Spinal cord (tissue), 10 donors: ENCODE measurements around the gene NEU2. TPM values are rescaled to one million over a fixed set of nuclear protein-coding genes. Genes with fewer than 3 reads are reported as not detected.

Source experiments
- DNase-seq, 6 donors: peaks; one replicate each; pipeline versions ENCODE4 v3.0.0 to v3.0.0-alpha.2; 2013 to 2015; ENCODE audit warnings: low spot score in 6 of 6, low read depth in 4 of 6
- H3K27ac ChIP-seq: one replicate; pipeline ENCODE4 v1.5.1; 2013; ENCODE audit warnings: low read depth, low read length, control low read depth
- H3K27me3 ChIP-seq: one replicate; pipeline ENCODE4 v1.6.1; 2013; ENCODE audit warnings: low read length; ENCODE audit not compliant: control insufficient read depth, insufficient read depth
- H3K36me3 ChIP-seq: one replicate; pipeline ENCODE4 v1.6.1; 2013; ENCODE audit warnings: low read length; ENCODE audit not compliant: control insufficient read depth, insufficient read depth
- H3K4me1 ChIP-seq: one replicate; pipeline ENCODE4 v1.6.1; 2013; ENCODE audit warnings: low read length; ENCODE audit not compliant: control insufficient read depth, insufficient read depth
- H3K4me3 ChIP-seq: one replicate; pipeline ENCODE4 v1.5.1; 2013; ENCODE audit warnings: low read depth, low read length, control low read depth
- H3K9me3 ChIP-seq: one replicate; pipeline ENCODE4 v1.6.1; 2013; ENCODE audit warnings: low read length; ENCODE audit not compliant: control insufficient read depth, insufficient read depth
- WGBS: methylation state at CpG from one replicate; pipeline ENCODE4 v1.1.5; 2013; ENCODE audit warnings: missing lambda C conversion rate; ENCODE audit not compliant: insufficient coverage; 5-methylcytosine and 5-hydroxymethylcytosine counted together
- long read RNA-seq, 4 donors: transcript quantifications; one replicate each; lab custom pipeline, GENCODE V29; 2026
- polyA plus RNA-seq, 2 donors: library from polyadenylated mRNA; unstranded; fragments of 120-200 nt; gene quantifications; one replicate each; pipeline ENCODE4 v1.2.1, GENCODE V29; 2013; ENCODE audit not compliant: insufficient read length in 2 of 2
- total RNA-seq, 2 donors: library from RNA; depleted of rRNA in 1 of 2; stranded (reverse); fragments of 120-200 nt in 1 of 2; fragments of >200 nt in 1 of 2; gene quantifications; one replicate each; pipeline versions ENCODE4 v1.2.3 to v1.2.4, GENCODE V29; 2013 to 2014
- donor health status: healthy.

The NEU2 gene
- not detected for total RNA-seq
- not detected for polyA plus RNA-seq
- long read RNA-seq, donor 1 = 0 reads
- long read RNA-seq, donor 2 = 0 reads
- long read RNA-seq, donor 3 = 0 reads
- long read RNA-seq, donor 4 = 0 reads

DNA sequence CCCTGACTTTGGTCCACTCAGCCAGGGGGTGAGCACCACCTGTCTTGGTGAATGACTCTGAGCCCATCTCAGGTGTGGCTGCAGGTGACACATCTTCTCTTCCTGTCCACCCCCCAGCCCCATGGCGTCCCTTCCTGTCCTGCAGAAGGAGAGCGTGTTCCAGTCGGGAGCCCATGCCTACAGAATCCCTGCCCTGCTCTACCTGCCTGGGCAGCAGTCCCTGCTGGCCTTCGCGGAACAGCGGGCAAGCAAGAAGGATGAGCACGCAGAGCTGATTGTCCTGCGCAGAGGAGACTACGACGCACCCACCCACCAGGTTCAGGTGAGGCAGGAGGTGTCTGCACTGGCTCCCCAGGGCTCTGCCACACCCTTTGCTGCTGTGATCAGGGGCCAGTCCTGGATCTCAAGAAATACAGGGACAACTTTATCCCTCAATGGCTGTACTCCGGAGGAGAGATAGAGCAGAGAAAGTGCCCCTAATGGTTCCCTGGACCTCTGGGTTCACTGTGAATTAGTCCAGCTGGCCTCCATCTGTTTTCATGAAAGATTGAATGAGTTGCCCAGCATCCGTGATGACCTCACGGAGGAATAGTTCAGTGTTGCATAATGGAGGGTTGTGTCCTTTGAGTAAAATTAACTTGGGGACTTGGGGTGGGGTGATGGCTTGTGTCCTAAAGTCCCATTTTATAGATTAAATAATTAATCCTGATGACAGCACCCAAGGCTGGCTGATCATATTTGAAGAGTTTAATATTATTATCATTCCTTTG is at the start of gene NEU2:
Gene NEU2, plus strand, starts transcription at position 122 of the 770 bp plus-strand sequence. Its CDS starts 0 bp downstream, at position 122.
- H3K36me3 ChIP-seq = no peaks in the 10 kb centered on the region
- H3K9me3 ChIP-seq = peaks cover 2% of the 10 kb centered on the region
- H3K4me3 ChIP-seq = no peak within 1 kb of the TSS
- no peaks in the 10 kb centered on the region for H3K27me3 ChIP-seq
- no peak within 1 kb of the TSS for H3K27ac ChIP-seq
- no peak for DNase-seq
- H3K4me1 ChIP-seq = peaks cover 15% of the 10 kb centered on the region
- WGBS = 92% methylated on average over 12 of the region's 13 CpGs

DNA sequence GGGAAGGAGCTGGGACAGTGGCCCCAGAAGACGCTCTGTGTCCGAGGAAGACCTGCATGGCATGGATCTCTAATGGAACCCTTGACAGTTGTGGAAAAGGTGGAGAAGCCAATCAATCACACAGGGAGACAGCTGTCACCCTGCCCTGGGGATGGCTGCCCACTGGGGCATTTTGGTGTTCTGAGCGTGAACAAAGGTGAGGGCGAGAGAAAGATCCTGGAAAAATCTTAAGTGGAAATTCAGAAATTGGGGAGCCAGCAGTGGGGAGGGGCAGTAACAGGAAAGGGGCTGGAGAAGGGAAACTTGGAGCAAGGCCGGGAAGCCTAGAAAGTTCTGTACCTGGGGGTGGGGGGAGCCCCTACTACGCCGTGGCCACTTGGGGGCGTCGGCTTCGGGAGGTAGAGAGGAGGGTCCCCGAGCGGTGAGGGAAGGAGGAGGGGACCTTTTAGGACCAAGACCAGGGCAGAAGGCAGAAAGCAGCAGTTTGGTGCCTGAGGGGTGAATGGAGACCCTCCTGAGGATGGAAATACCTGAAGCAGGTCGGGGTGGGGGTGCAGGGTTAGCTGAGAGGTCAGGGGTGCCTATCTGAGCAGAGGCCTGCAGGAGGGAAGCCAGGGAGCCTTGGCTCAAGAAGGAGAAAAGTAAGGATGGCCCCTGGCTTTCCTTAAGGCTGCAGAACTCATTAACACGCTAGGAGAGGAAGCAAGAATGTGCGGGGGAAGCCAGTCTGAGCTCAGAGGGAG is 49.4 kb upstream of the NEU2 start:
- Histone ChIP-seq H3K4me3 (no peak overlapping the region), H3K27me3 (no peaks in the 10 kb centered on the region), H3K27ac (no peak overlapping the region), H3K36me3 (no peaks in the 10 kb centered on the region), H3K9me3 (no peaks in the 10 kb centered on the region), H3K4me1 (peaks cover 5% of the 10 kb centered on the region)
- no peak for DNase-seq
- 49% methylated on average over 14 of the region's 15 CpGs for WGBS

DNA sequence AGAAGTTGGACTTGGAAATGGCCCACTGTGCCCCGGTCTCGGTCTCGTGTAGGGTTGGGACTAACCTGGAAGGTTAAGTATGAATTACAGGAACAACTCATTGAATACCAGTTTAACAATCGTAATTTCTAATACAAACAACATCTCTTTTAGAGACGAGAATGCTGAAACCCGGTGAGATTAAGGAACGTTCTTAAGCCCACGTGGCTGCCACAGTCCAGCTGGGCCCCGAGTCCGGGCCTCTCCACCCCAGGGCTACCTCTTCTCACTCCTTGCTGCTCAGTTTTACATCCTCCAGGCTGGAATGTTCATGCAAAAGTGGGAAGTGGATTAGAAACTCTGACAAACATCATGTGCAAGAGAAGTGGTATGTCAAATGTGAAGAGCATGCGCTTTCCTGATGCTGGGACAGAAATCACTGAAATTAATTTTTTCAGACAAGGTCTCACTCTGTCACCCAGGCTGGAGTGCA is 48.8 kb upstream of the NEU2 start:
- 80% methylated on average over 6 of the region's 11 CpGs for WGBS
- DNase-seq = no peak
- H3K9me3 ChIP-seq = no peaks in the 10 kb centered on the region
- peaks cover 9% of the 10 kb centered on the region for H3K4me1 ChIP-seq
- H3K36me3 ChIP-seq = no peaks in the 10 kb centered on the region
- H3K4me3 ChIP-seq = no peak overlapping the region
- no peak overlapping the region for H3K27ac ChIP-seq
- no peaks in the 10 kb centered on the region for H3K27me3 ChIP-seq

DNA sequence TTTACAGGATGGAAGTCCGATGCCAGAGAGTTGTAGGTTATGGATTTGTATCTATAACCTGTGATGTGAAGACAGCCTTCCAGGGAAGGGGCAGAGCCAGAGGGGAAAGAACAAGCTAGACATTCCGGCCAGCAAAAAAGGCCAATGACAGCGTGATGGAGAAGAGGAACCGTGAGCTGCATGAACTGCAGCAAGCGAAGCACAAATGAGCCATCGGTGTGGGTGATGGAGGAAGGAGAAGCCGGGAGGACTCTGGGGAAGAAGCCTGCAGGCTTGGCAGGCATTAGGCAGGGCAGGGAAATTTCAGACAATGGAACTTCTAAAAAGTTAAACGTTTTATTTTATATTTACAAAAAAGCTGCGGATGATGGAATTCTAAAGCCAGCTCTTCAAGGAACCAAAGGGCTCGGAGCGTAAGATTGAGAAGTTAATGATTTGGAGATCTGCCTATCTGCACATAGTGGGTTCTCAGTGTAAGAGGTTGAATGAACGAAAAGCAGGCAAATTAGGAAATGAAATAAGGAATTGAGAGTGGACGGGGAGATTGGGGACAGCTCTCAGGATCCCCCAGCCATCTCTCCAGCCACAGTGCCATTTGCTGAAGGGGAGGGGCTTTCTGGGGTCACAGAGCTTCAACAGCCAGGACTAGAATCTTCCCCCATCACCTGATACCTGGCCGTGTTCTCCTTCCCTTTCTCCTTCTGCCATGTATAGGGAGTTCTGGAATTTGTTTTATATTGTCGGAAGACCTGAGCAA is 47.8 kb upstream of the NEU2 start:
- H3K4me1 ChIP-seq = peaks cover 9% of the 10 kb centered on the region
- no peak overlapping the region for H3K4me3 ChIP-seq
- no peaks in the 10 kb centered on the region for H3K36me3 ChIP-seq
- no peak for DNase-seq
- 90% methylated on average over 11 of the region's 15 CpGs for WGBS
- H3K27ac ChIP-seq = no peak overlapping the region
- no peaks in the 10 kb centered on the region for H3K27me3 ChIP-seq
- no peaks in the 10 kb centered on the region for H3K9me3 ChIP-seq

DNA sequence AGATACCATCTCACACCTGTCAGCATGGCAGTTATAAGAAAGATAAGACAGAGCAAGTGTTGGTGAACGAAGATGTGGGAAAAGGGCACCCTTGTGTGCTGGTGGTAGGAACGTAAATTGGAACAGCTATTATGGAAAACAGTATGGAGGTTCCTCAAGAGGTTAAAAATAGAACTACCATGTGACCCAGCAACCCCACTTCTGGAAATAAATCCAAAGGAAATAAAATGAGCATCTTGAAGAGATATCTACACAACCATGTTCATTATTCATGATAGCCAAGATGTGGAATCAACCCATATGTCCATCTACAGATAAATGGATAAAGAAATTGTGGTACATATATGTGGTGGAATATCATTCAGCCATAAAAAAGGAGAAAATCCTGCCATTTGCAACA is 46.3 kb upstream of the NEU2 start:
- Histone ChIP-seq H3K27me3 (no peaks in the 10 kb centered on the region), H3K9me3 (no peaks in the 10 kb centered on the region), H3K36me3 (no peaks in the 10 kb centered on the region), H3K4me1 (peaks cover 9% of the 10 kb centered on the region), H3K27ac (no peak overlapping the region), H3K4me3 (no peak overlapping the region)
- no CpG with 5 or more reads among the region's 2 CpGs for WGBS
- DNase-seq = no peak

DNA sequence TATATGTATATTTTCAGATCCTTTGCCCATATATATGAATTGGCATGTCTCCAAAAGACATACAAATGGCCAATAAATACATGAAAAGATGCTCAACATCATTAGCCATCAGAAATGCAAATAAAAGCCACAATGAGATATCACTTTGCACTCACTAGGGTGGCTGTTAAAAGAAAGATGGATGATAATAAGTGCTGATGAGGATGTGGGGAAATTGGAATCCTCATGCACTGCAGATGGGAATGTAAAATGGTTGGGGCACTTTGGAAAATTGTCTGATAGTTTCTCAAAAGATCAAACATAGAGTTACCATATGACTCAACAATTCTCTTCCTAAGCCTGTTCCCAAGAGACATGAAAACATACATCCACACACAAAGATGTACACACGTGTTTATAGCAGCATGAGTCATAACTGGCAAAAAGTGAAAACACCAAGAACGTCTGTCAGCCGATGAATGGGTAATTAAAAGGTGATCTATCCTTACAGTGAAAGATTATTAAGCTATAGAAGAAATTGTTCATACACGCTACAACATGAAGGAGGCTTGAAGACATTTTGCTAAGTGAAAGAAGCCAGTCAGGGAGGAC is 39.1 kb upstream of the NEU2 start:
- Histone ChIP-seq H3K4me3 (no peak overlapping the region), H3K9me3 (no peaks in the 10 kb centered on the region), H3K4me1 (peaks cover 5% of the 10 kb centered on the region), H3K27me3 (no peaks in the 10 kb centered on the region), H3K27ac (no peak overlapping the region), H3K36me3 (no peaks in the 10 kb centered on the region)
- 100% methylated on average over 1 of the region's 4 CpGs for WGBS
- no peak for DNase-seq

DNA sequence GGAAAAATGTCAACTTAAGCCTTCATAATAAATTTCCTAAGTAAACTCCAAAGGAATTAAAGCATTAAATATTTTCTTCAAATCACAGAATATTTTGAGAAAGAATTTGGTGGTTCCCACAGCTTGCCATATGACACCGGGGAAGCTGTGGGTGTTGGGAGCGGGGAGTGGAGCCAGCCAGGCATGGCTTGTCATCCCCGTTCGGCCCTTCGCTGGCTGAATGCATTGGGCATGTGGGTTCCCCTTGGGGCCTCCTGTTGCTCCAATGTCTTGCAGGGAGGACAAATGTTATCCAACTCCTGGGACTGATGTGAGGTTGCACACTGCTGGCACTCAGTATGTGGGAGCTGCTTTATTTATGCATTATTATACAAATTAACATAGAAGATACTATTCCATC is 38.0 kb upstream of the NEU2 start:
- Histone ChIP-seq H3K27ac (no peak overlapping the region), H3K36me3 (no peaks in the 10 kb centered on the region), H3K4me3 (no peak overlapping the region), H3K4me1 (peaks cover 7% of the 10 kb centered on the region), H3K9me3 (no peaks in the 10 kb centered on the region), H3K27me3 (no peaks in the 10 kb centered on the region)
- 56% methylated on average over 4 of the region's 5 CpGs for WGBS
- DNase-seq = no peak

DNA sequence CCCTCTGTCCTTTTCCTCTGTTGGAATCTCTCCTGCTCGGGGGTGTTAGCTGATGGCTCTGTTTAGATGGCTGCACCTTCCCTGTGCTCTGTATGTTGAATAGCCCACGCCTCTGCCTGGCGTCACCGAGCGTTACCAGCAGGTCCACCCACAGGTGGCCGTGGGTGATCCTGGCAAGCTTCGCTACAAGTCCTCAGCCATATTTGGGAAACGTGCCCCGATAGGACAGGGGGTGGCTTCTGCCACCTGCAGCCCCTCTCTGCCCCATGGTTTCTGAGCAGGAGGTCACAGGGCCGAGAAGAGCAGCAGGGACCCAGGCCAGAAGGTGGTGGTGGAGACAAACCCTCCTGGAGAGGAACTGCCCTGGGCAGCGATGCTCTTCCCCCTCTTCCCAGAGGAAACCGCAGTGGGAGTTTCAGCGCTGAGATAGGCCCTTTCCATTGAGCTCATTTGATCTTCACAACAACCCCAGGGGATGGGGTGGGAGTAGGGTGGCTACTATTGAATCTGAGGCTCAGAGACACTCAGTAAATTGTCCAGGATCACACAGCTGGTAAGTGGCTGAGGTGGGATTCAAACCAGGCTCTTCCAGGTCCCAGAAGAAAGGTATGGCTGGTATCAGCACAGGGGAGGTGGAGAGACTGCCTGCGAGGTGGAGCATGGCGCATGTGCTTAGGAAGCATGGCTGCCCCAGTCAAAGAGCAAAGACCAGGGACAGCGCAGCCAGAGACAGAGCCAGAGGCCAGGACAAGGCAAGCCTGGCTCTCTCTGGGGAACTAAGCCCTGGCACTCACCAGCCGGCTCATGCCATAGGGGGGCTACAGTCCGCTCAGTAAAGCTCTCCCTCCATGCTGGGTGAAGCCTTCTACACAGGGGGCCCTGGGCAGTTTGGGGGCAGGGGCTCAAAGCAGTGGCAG is 34.5 kb upstream of the NEU2 start:
- H3K4me1 ChIP-seq = peaks cover 7% of the 10 kb centered on the region
- no peak overlapping the region for H3K4me3 ChIP-seq
- WGBS = 92% methylated on average over 14 of the region's 18 CpGs
- H3K9me3 ChIP-seq = no peaks in the 10 kb centered on the region
- no peak overlapping the region for H3K27ac ChIP-seq
- H3K36me3 ChIP-seq = no peaks in the 10 kb centered on the region
- no peak for DNase-seq
- H3K27me3 ChIP-seq = no peaks in the 10 kb centered on the region
